Mucosa of stomach (tissue), 1 donor: ENCODE results near the gene TIMP3.

Experiments used
- H3K27me3 ChIP-seq: one replicate; pipeline ENCODE4 v1.7.0; 2013; ENCODE audit warnings: mild to moderate bottlenecking, low read length; ENCODE audit not compliant: control insufficient read depth, insufficient read depth
- H3K36me3 ChIP-seq: one replicate; pipeline ENCODE4 v1.7.0; 2013; ENCODE audit warnings: low read length; ENCODE audit not compliant: control insufficient read depth, insufficient read depth
- H3K4me1 ChIP-seq: one replicate; pipeline ENCODE4 v1.7.0; 2013; ENCODE audit warnings: mild to moderate bottlenecking, low read length; ENCODE audit not compliant: control insufficient read depth, insufficient read depth
- H3K4me3 ChIP-seq: one replicate; pipeline ENCODE4 v1.7.0; 2013; ENCODE audit warnings: low read length
- H3K9ac ChIP-seq: one replicate; pipeline ENCODE4 v1.7.0; 2013; ENCODE audit warnings: mild to moderate bottlenecking, low read length, moderate library complexity
- H3K9me3 ChIP-seq: one replicate; pipeline ENCODE4 v1.7.0; 2013; ENCODE audit warnings: mild to moderate bottlenecking, low read length, moderate library complexity; ENCODE audit not compliant: control insufficient read depth
- donor health status: Pancreatic carcinoma.

Gene TIMP3

GRCh38 chr22:32841175-32841574 is 39.7 kb downstream of the TIMP3 start:
- no peaks in the 10 kb centered on the region for H3K36me3 ChIP-seq
- H3K4me3 ChIP-seq: no peak overlapping the region
- H3K9me3 ChIP-seq: no peaks in the 10 kb centered on the region
- H3K27me3 ChIP-seq: no peaks in the 10 kb centered on the region
- no peaks in the 10 kb centered on the region for H3K4me1 ChIP-seq
- H3K9ac ChIP-seq: no peak overlapping the region

DNA sequence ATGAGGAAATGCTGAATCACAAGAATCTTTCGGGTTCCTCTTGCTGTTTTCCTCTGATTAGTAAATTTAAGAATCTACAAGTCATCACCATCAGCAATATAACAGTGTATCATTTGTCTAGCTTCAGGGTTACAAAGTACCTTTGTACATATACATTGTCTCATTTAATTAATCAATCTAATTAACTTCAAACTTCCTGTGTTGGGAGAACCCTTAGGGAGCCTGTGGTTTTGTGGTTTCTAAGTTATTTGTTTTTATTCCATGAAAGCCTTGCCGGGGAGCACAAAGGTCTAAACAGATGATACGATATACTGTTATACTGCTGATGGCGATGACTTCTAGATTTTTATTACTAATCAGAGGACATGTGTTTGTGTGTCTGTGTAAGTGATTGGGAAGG is 41.0 kb downstream of the TIMP3 start:
- Histone ChIP-seq H3K4me1 (no peaks in the 10 kb centered on the region), H3K4me3 (no peak overlapping the region), H3K36me3 (no peaks in the 10 kb centered on the region), H3K9ac (no peak overlapping the region), H3K9me3 (no peaks in the 10 kb centered on the region), H3K27me3 (no peaks in the 10 kb centered on the region)

DNA sequence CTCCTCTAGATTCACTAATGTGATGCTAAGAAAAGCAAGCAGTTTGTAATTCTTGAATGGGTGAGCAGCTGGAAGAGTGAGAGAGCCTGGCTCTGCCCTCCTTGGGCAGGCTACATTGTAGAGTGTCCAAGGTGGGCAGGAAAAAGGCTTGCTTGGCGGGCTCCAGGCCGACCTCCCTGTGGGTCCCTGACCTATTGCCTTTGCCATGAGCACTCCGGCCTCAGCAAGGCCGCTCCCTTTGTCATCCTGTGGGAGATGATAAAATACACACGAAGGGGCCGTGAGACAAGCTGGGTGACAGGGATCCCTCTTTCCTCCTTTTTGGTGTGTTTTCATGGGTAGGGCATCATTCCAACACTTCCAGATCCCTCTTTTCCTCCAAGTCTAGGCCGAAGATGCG is 41.8 kb downstream of the TIMP3 start:
- Histone ChIP-seq H3K9me3 (no peaks in the 10 kb centered on the region), H3K36me3 (no peaks in the 10 kb centered on the region), H3K4me3 (no peak overlapping the region), H3K27me3 (no peaks in the 10 kb centered on the region), H3K9ac (no peak overlapping the region), H3K4me1 (no peaks in the 10 kb centered on the region)

- Histone ChIP-seq H3K27me3 (no peaks in the 10 kb centered on the region), H3K9ac (no peak overlapping the region), H3K4me1 (no peaks in the 10 kb centered on the region), H3K36me3 (no peaks in the 10 kb centered on the region), H3K4me3 (no peak overlapping the region), H3K9me3 (no peaks in the 10 kb centered on the region)
Observed at GRCh38 chr22:32844251-32844650, 42.7 kb downstream of the TIMP3 start.

GRCh38 chr22:32846780-32847491 is 45.4 kb downstream of the TIMP3 start:
- Histone ChIP-seq H3K36me3 (no peaks in the 10 kb centered on the region), H3K9me3 (no peaks in the 10 kb centered on the region), H3K9ac (no peak overlapping the region), H3K4me3 (no peak overlapping the region), H3K4me1 (no peaks in the 10 kb centered on the region), H3K27me3 (no peaks in the 10 kb centered on the region)

DNA sequence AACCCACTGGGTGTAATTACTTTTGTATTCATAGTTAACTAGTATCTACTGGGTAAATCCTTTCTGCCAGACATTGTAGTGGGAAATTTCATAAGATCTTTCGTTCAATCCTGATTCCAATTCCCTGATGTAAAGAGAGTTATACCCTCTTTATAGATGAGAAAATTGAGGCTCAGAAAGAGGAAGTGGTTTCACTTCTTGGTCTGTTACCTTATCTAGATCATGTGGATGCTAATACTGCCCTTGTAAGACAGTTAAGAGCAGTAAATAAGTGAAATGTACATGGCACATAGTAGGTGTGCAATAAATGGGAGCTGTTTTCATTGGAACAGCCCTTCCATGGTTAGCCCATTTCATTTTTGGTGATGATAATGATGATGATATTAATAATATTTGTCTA is 46.7 kb downstream of the TIMP3 start:
- no peaks in the 10 kb centered on the region for H3K36me3 ChIP-seq
- H3K9me3 ChIP-seq: no peaks in the 10 kb centered on the region
- H3K27me3 ChIP-seq: no peaks in the 10 kb centered on the region
- H3K4me1 ChIP-seq: no peaks in the 10 kb centered on the region
- H3K4me3 ChIP-seq: no peak overlapping the region
- H3K9ac ChIP-seq: no peak overlapping the region

- Histone ChIP-seq H3K27me3 (no peaks in the 10 kb centered on the region), H3K36me3 (no peaks in the 10 kb centered on the region), H3K9me3 (no peaks in the 10 kb centered on the region), H3K4me3 (no peak overlapping the region), H3K9ac (no peak overlapping the region), H3K4me1 (no peaks in the 10 kb centered on the region)
Observed at GRCh38 chr22:32849501-32849900, 48.0 kb downstream of the TIMP3 start.

GRCh38 chr22:32850157-32850556 is 48.7 kb downstream of the TIMP3 start:
- Histone ChIP-seq H3K4me1 (no peaks in the 10 kb centered on the region), H3K9ac (no peak overlapping the region), H3K9me3 (no peaks in the 10 kb centered on the region), H3K27me3 (no peaks in the 10 kb centered on the region), H3K36me3 (no peaks in the 10 kb centered on the region), H3K4me3 (no peak overlapping the region)

DNA sequence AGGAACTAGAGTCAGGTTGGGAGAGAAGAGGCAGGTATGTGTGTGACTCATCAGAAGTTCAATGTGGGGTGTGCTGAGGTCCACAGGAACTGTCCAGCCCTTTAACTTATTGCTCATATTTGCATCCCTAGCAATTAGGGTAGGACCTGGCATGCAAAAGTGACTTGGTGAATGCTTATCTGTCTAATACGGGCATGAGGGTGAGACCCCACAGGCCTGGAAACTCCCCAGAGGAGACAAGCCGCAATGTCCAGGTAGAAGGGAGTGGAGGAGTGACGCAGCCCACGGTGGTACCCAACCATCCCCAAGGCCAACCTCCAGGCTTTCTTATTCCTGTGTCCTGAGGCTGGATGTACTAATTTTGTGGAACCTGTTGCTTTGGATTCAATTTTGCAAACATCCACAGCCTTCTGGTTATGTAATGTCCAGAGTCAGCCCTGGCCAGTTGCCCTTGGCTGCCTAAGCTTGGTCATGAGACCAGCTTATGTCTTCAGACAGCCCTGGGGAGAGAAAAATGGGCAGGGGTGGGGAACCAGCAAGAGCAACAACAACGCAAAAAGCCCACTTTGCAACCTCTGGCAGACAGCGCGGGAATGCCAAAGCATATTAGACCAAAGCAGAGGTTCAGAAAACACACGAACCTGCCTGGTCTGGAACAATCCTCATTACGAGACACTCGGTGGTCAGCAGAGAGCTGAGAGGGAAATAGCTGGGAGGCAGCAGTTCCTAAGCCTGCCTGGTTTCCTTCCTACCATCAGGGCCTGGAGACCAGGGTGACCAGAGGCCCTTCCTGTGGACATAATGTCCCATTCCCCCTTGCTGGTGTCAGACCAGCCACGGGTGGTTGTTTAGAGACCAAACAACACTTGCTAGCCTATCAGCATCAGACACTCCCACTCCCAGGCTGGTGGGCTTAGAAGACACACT is 49.3 kb downstream of the TIMP3 start:
- H3K27me3 ChIP-seq: no peaks in the 10 kb centered on the region
- H3K4me1 ChIP-seq: no peaks in the 10 kb centered on the region
- no peak overlapping the region for H3K4me3 ChIP-seq
- H3K9ac ChIP-seq: no peak overlapping the region
- H3K9me3 ChIP-seq: no peaks in the 10 kb centered on the region
- no peaks in the 10 kb centered on the region for H3K36me3 ChIP-seq

DNA sequence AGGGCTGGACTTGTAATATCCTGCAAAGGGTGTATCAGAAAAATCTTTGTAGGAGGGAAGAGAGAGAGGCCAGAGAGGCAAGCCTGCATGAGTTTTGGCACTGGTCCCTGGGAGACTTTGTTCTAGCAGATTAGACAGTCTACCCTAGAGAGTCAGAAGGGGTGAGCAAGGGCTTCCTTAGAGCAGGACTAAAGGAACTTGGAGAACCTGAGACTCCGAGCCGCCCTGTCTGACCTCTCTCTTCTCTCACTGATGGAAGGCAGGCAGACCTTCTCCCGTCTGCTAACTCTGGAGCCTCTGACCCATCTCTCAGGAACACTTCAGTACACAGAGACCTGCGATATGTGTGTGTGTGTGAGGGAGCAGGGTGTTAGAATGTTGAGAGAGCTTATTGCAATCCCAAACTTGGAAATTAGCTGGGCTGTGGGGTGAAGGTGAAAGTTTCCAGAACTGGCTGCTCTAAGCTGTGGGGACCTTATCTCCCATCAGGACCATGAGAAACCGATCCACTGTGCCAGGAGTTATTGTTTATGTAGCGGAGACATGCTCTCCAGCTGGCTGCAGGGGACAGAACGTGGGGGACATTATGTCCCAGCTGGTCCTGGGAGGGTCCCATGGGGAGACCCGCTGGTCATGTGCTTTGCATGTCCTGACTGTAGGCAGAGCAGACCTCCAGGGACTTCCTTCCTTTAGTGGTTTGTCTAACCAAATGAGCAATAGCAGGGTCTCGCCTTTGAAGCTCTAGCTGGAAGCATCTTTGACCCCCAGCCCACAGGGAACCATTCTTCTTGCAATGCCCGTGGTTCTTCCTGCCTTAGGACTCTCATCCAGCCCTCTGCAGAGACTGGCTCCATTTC is 51.1 kb downstream of the TIMP3 start:
- Histone ChIP-seq H3K36me3 (no peaks in the 10 kb centered on the region), H3K9ac (no peak overlapping the region), H3K9me3 (no peaks in the 10 kb centered on the region), H3K27me3 (no peaks in the 10 kb centered on the region), H3K4me3 (no peak overlapping the region), H3K4me1 (no peaks in the 10 kb centered on the region)

- H3K36me3 ChIP-seq: no peaks in the 10 kb centered on the region
Observed at GRCh38 chr22:32853662-32854061, 52.2 kb downstream of the TIMP3 start.

More at GRCh38 chr22:32853662-32854061, 52.2 kb downstream of the TIMP3 start:
- Histone ChIP-seq H3K4me1 (no peaks in the 10 kb centered on the region), H3K4me3 (no peak overlapping the region), H3K9ac (no peak overlapping the region), H3K9me3 (no peaks in the 10 kb centered on the region), H3K27me3 (no peaks in the 10 kb centered on the region)
